Activated T-helper 17 cell treated with anti-CD3 and anti-CD28 coated beads, Interleukin-2, amount 50 U/mL, for 72 hours (primary cell): ENCODE data around the gene CST7. TPM values are rescaled to one million over a fixed set of nuclear protein-coding genes. Genes with fewer than 3 reads are reported as not detected.
"Not testable (repeated sequence)": the region's sequence is repeated elsewhere in the genome, so short reads cannot be mapped to it uniquely, and the experiment has no call there.

Source experiments
- ATAC-seq: fragments of 150-1000 bp; cut with Tn5 transposase; replicated peaks from 2 replicates; pipeline ENCODE4 v1.10.0; 2021; ENCODE audit warnings: mild to moderate bottlenecking, moderate library complexity
- H3K27ac Mint-ChIP-seq: one replicate; pipeline ENCODE4 v1.8.0; 2022; ENCODE audit warnings: mixed read lengths
- H3K27me3 Mint-ChIP-seq: one replicate; pipeline ENCODE4 v1.8.0; 2022; ENCODE audit warnings: mixed read lengths
- H3K36me3 Mint-ChIP-seq: one replicate; pipeline ENCODE4 v1.8.0; 2022; ENCODE audit warnings: low read depth, mild to moderate bottlenecking, mixed read lengths
- H3K4me1 Mint-ChIP-seq: one replicate; pipeline ENCODE4 v1.8.0; 2022; ENCODE audit warnings: mixed read lengths
- H3K4me3 Mint-ChIP-seq: one replicate; pipeline ENCODE4 v1.8.0; 2022; ENCODE audit warnings: mild to moderate bottlenecking, mixed read lengths
- H3K9me3 Mint-ChIP-seq: one replicate; pipeline ENCODE4 v1.8.0; 2022; ENCODE audit warnings: mixed read lengths
- total RNA-seq, 2 donors: library from RNA; stranded (reverse); gene quantifications; one replicate each; pipeline ENCODE4 v1.2.3, GENCODE V29; 2022

CST7 gene
- total RNA-seq, 2 donors from 2014 or later, result 38.2 to 41.7 TPM

GRCh38 chr20:24917797-24918578 lies 31.1 kb upstream of the CST7 start:
- no peak overlapping the region for H3K27ac Mint-ChIP-seq
- peak; percentile 75 for ATAC-seq
- H3K27me3 Mint-ChIP-seq, result peaks cover 3% of the 10 kb centered on the region
- peak overlapping the region; percentile 31 for H3K4me3 Mint-ChIP-seq
- no peaks in the 10 kb centered on the region for H3K9me3 Mint-ChIP-seq
- H3K36me3 Mint-ChIP-seq, result no peaks in the 10 kb centered on the region
- H3K4me1 Mint-ChIP-seq, result no peaks in the 10 kb centered on the region

GRCh38 chr20:24918579-24919566 lies 30.2 kb upstream of the CST7 start:
- ATAC-seq, result no peak
- Mint-ChIP-seq H3K27ac (no peak overlapping the region), H3K9me3 (no peaks in the 10 kb centered on the region), H3K4me3 (peak overlapping the region; percentile 31), H3K36me3 (no peaks in the 10 kb centered on the region), H3K27me3 (peaks cover 3% of the 10 kb centered on the region), H3K4me1 (no peaks in the 10 kb centered on the region)

GRCh38 chr20:24919665-24920064 lies 29.4 kb upstream of the CST7 start:
- H3K4me1 Mint-ChIP-seq, H3K27ac Mint-ChIP-seq, H3K36me3 Mint-ChIP-seq, H3K9me3 Mint-ChIP-seq, H3K4me3 Mint-ChIP-seq, ATAC-seq, H3K27me3 Mint-ChIP-seq: not testable (repeated sequence)

GRCh38 chr20:24920706-24921105 lies 28.4 kb upstream of the CST7 start:
- not testable (repeated sequence) for H3K27ac Mint-ChIP-seq, H3K9me3 Mint-ChIP-seq, H3K36me3 Mint-ChIP-seq, H3K27me3 Mint-ChIP-seq, H3K4me3 Mint-ChIP-seq, ATAC-seq, H3K4me1 Mint-ChIP-seq

GRCh38 chr20:24929259-24929658 lies 19.8 kb upstream of the CST7 start:
- H3K36me3 Mint-ChIP-seq, ATAC-seq, H3K27me3 Mint-ChIP-seq, H3K9me3 Mint-ChIP-seq, H3K4me3 Mint-ChIP-seq: not testable (repeated sequence)
- H3K27ac Mint-ChIP-seq, result peak overlapping the region; percentile 73
- H3K4me1 Mint-ChIP-seq, result peaks cover 18% of the 10 kb centered on the region

- H3K27me3 Mint-ChIP-seq, ATAC-seq, H3K36me3 Mint-ChIP-seq, H3K9me3 Mint-ChIP-seq: not testable (repeated sequence)
- peak overlapping the region; percentile 26 for H3K4me3 Mint-ChIP-seq
- peaks cover 18% of the 10 kb centered on the region for H3K4me1 Mint-ChIP-seq
- H3K27ac Mint-ChIP-seq, result peak overlapping the region; percentile 35
These were observed 19.0 kb upstream of the CST7 start for GRCh38 chr20:24929867-24930723.

- not testable (repeated sequence) for ATAC-seq, H3K9me3 Mint-ChIP-seq, H3K36me3 Mint-ChIP-seq, H3K27me3 Mint-ChIP-seq
- Mint-ChIP-seq H3K4me3 (peak overlapping the region; percentile 40), H3K4me1 (peaks cover 18% of the 10 kb centered on the region), H3K27ac (peak overlapping the region; percentile 74)
These were observed 18.1 kb upstream of the CST7 start for GRCh38 chr20:24930724-24931688.

- Mint-ChIP-seq H3K4me1 (peaks cover 18% of the 10 kb centered on the region), H3K4me3 (peak overlapping the region; percentile 40), H3K27ac (peak overlapping the region; percentile 74)
- not testable (repeated sequence) for H3K27me3 Mint-ChIP-seq, H3K36me3 Mint-ChIP-seq, ATAC-seq, H3K9me3 Mint-ChIP-seq
These were observed 17.2 kb upstream of the CST7 start for GRCh38 chr20:24931893-24932292.

- H3K4me1 Mint-ChIP-seq, result peaks cover 18% of the 10 kb centered on the region
- H3K36me3 Mint-ChIP-seq, result no peaks in the 10 kb centered on the region
- H3K27me3 Mint-ChIP-seq, result no peaks in the 10 kb centered on the region
- no peak for ATAC-seq
- H3K9me3 Mint-ChIP-seq, result no peaks in the 10 kb centered on the region
- peak overlapping the region; percentile 74 for H3K27ac Mint-ChIP-seq
- H3K4me3 Mint-ChIP-seq, result peak overlapping the region; percentile 14
These were observed 15.7 kb upstream of the CST7 start for GRCh38 chr20:24933266-24933908.

GRCh38 chr20:24934101-24934661 lies 14.9 kb upstream of the CST7 start:
- H3K27me3 Mint-ChIP-seq, result no peaks in the 10 kb centered on the region
- H3K36me3 Mint-ChIP-seq, result no peaks in the 10 kb centered on the region
- no peak overlapping the region for H3K4me3 Mint-ChIP-seq
- H3K9me3 Mint-ChIP-seq, result no peaks in the 10 kb centered on the region
- ATAC-seq, result no peak
- no peak overlapping the region for H3K27ac Mint-ChIP-seq
- H3K4me1 Mint-ChIP-seq, result peaks cover 18% of the 10 kb centered on the region

GRCh38 chr20:24934716-24935115 lies 14.4 kb upstream of the CST7 start:
- ATAC-seq, result no peak
- no peak overlapping the region for H3K27ac Mint-ChIP-seq
- H3K36me3 Mint-ChIP-seq, result no peaks in the 10 kb centered on the region
- no peaks in the 10 kb centered on the region for H3K9me3 Mint-ChIP-seq
- H3K4me3 Mint-ChIP-seq, result no peak overlapping the region
- no peaks in the 10 kb centered on the region for H3K27me3 Mint-ChIP-seq
- peaks cover 18% of the 10 kb centered on the region for H3K4me1 Mint-ChIP-seq

GRCh38 chr20:24935140-24935539 lies 13.9 kb upstream of the CST7 start:
- Mint-ChIP-seq H3K36me3 (no peaks in the 10 kb centered on the region), H3K4me3 (no peak overlapping the region), H3K4me1 (peaks cover 18% of the 10 kb centered on the region), H3K9me3 (no peaks in the 10 kb centered on the region), H3K27me3 (no peaks in the 10 kb centered on the region), H3K27ac (no peak overlapping the region)
- no peak for ATAC-seq
